GM23248 (cell line): ENCODE measurements around the gene NFE2L3. TPM values are rescaled to one million over a fixed set of nuclear protein-coding genes. Genes with fewer than 3 reads are reported as not detected.
"Not testable (repeated sequence)": the region's sequence is repeated elsewhere in the genome, so short reads cannot be mapped to it uniquely, and the experiment has no call there.

Source experiments
- DNase-seq: peaks from one replicate; pipeline ENCODE4 v3.0.0-alpha.2; 2015
- H2AFZ ChIP-seq: fragments of 200-600 bp; sonication (generic); 2 replicates; pipeline ENCODE4 v1.6.1; 2016; ENCODE audit warnings: antibody characterized with exemption
- H3F3A ChIP-seq: fragments of 200-600 bp; sonication (generic); 2 replicates; pipeline ENCODE4 v1.6.1; 2016; ENCODE audit warnings: mild to moderate bottlenecking, antibody characterized with exemption, mixed run types; ENCODE audit not compliant: insufficient read depth
- H3K27ac ChIP-seq: fragments of 200-600 bp; sonication (generic); 2 replicates; pipeline ENCODE4 v1.5.1; 2016; ENCODE audit warnings: mild to moderate bottlenecking
- H3K27me3 ChIP-seq: fragments of 200-600 bp; sonication (generic); replicated peaks from 2 replicates; pipeline ENCODE4 v1.6.1; 2016; ENCODE audit warnings: mild to moderate bottlenecking; ENCODE audit not compliant: insufficient read depth
- H3K36me3 ChIP-seq: fragments of 200-600 bp; sonication (generic); 2 replicates; pipeline ENCODE4 v1.6.1; 2016; ENCODE audit warnings: low read depth, mild to moderate bottlenecking
- H3K4me1 ChIP-seq: fragments of 200-600 bp; sonication (generic); 2 replicates; pipeline ENCODE4 v1.6.1; 2016; ENCODE audit warnings: mild to moderate bottlenecking; ENCODE audit not compliant: insufficient read depth
- H3K4me2 ChIP-seq: fragments of 200-600 bp; sonication (generic); one replicate; pipeline ENCODE4 v1.6.1; 2016; ENCODE audit warnings: mild to moderate bottlenecking; ENCODE audit not compliant: unreplicated experiment
- H3K4me3 ChIP-seq: fragments of 200-600 bp; sonication (generic); 2 replicates; pipeline ENCODE4 v1.5.1; 2016; ENCODE audit warnings: mild to moderate bottlenecking
- H3K79me2 ChIP-seq: fragments of 200-600 bp; sonication (generic); 2 replicates; pipeline ENCODE4 v1.6.1; 2016; ENCODE audit warnings: mild to moderate bottlenecking; ENCODE audit not compliant: insufficient read depth
- H3K9ac ChIP-seq: fragments of 200-600 bp; sonication (generic); 2 replicates; pipeline ENCODE4 v1.6.1; 2016; ENCODE audit warnings: mild to moderate bottlenecking
- H3K9me2 ChIP-seq: fragments of 200-600 bp; sonication (generic); 2 replicates; pipeline ENCODE4 v1.6.1; 2016; ENCODE audit warnings: mixed run types, mild to moderate bottlenecking, moderate library complexity; ENCODE audit not compliant: insufficient read depth
- H3K9me3 ChIP-seq: fragments of 200-600 bp; sonication (generic); one replicate; pipeline ENCODE4 v1.6.1; 2017; ENCODE audit warnings: low read depth
- H4K20me1 ChIP-seq: fragments of 200-600 bp; sonication (generic); 2 replicates; pipeline ENCODE4 v1.6.0; 2016; ENCODE audit not compliant: insufficient read depth
- EZH2 ChIP-seq: fragments of 200-600 bp; sonication (generic); IDR thresholded peaks from 2 replicates; pipeline ENCODE4 v1.6.1; 2018; ENCODE audit warnings: antibody characterized with exemption, mild to moderate bottlenecking; ENCODE audit not compliant: insufficient read depth, poor library complexity, severe bottlenecking
- EZH2phosphoT487 ChIP-seq: fragments of 200-600 bp; sonication (generic); IDR thresholded peaks from 2 replicates; pipeline ENCODE4 v1.6.1; 2018; ENCODE audit warnings: antibody characterized with exemption, moderate library complexity, mild to moderate bottlenecking, low read depth; ENCODE audit not compliant: insufficient read depth
- WGBS, 2 experiments: methylation state at CpG; one replicate each; pipeline ENCODE4 v1.1.6; 2015 to 2017; ENCODE audit warnings: low lambda C conversion rate in 2 of 2, low coverage in 1 of 2; ENCODE audit errors: missing lambda C conversion rate in 2 of 2; 5-methylcytosine and 5-hydroxymethylcytosine counted together
- in situ Hi-C: fragments of 300-500 bp; cut with MboI; formaldehyde crosslinking; loops from 2 replicates; pipeline ENCODE4 v1.15.0; 2020
- polyA plus RNA-seq: library from polyadenylated mRNA; unstranded; fragments of >200 nt; fragmentation: Nextera tagmentation; extraction: Ambion mirVana; gene quantifications from 2 replicates; pipeline ENCODE4 v1.2.1, GENCODE V29; 2016
- total RNA-seq: library from RNA; depleted of rRNA; stranded (reverse); fragments of >200 nt; shearing (Covaris generic); gene quantifications from 2 replicates; pipeline ENCODE4 v1.2.3, GENCODE V29; 2014

NFE2L3 gene
- total and polyA plus RNA-seq, 2 experiments from 2014 or later = 0.70 to 1.4 TPM

GRCh38 chr7:26172048-26172447, 20.1 kb downstream of the NFE2L3 start:
- Histone ChIP-seq H3F3A (no peaks in the 10 kb centered on the region), H3K4me3 (no peak overlapping the region), H3K9ac (no peak overlapping the region), H4K20me1 (no peaks in the 10 kb centered on the region), H3K4me1 (no peaks in the 10 kb centered on the region), H3K27ac (no peak overlapping the region), H3K9me3 (no peaks in the 10 kb centered on the region), H3K9me2 (no peaks in the 10 kb centered on the region), H3K27me3 (no peaks in the 10 kb centered on the region), H3K79me2 (no peaks in the 10 kb centered on the region), H2AFZ (no peak overlapping the region), H3K4me2 (no peak overlapping the region), H3K36me3 (no peaks in the 10 kb centered on the region)
- no peak for DNase-seq
- TF ChIP-seq EZH2phosphoT487 (no peak), EZH2 (no peak)
- in situ Hi-C loops = no loop called here
- 84 to 88% methylated on average over 1 of the region's 1 CpG for WGBS, 2 experiments

- WGBS, 2 experiments = 60 to 79% methylated on average over 1 to 3 of the region's 4 CpGs
- in situ Hi-C loops = not testable (repeated sequence)
Measured at GRCh38 chr7:26175903-26176302, 23.9 kb downstream of the NFE2L3 start.

GRCh38 chr7:26176696-26177095, 24.7 kb downstream of the NFE2L3 start:
- WGBS, 2 experiments = 80 to 86% methylated on average over 1 to 14 of the region's 26 CpGs
- H3K79me2 ChIP-seq, H2AFZ ChIP-seq, H3K9me2 ChIP-seq, H3K4me2 ChIP-seq, H4K20me1 ChIP-seq, H3K9ac ChIP-seq, H3K27ac ChIP-seq, H3K27me3 ChIP-seq, in situ Hi-C loops, H3K4me1 ChIP-seq, H3K4me3 ChIP-seq, DNase-seq, H3K9me3 ChIP-seq, H3K36me3 ChIP-seq: not testable (repeated sequence)
- peaks cover 22% of the 10 kb centered on the region for H3F3A ChIP-seq

More at GRCh38 chr7:26175903-26176302, 23.9 kb downstream of the NFE2L3 start:
- peaks cover 16% of the 10 kb centered on the region for H3F3A ChIP-seq
- not testable (repeated sequence) for H3K9ac ChIP-seq, H3K36me3 ChIP-seq, H3K4me1 ChIP-seq, H3K4me3 ChIP-seq, H3K9me3 ChIP-seq, H3K79me2 ChIP-seq, H3K9me2 ChIP-seq, H4K20me1 ChIP-seq, H3K27ac ChIP-seq, DNase-seq, H3K27me3 ChIP-seq, H2AFZ ChIP-seq, H3K4me2 ChIP-seq

GRCh38 chr7:26177269-26177668, 25.3 kb downstream of the NFE2L3 start:
- H3K4me3 ChIP-seq, in situ Hi-C loops, H3K27me3 ChIP-seq, H2AFZ ChIP-seq, H3K4me2 ChIP-seq, H3K36me3 ChIP-seq, H3K4me1 ChIP-seq, H3K79me2 ChIP-seq, H4K20me1 ChIP-seq, H3K27ac ChIP-seq, H3K9me2 ChIP-seq, DNase-seq, H3K9me3 ChIP-seq, H3K9ac ChIP-seq: not testable (repeated sequence)
- H3F3A ChIP-seq = peaks cover 28% of the 10 kb centered on the region
- 89 to 91% methylated on average over 20 of the region's 20 CpGs for WGBS, 2 experiments

- in situ Hi-C loops = no loop called here
- WGBS, 2 experiments = 75 to 80% methylated on average over 7 of the region's 7 CpGs
Measured at GRCh38 chr7:26178272-26178960, 26.4 kb downstream of the NFE2L3 start.

More at GRCh38 chr7:26178272-26178960, 26.4 kb downstream of the NFE2L3 start:
- H4K20me1 ChIP-seq = no peaks in the 10 kb centered on the region
- H3K4me1 ChIP-seq = 0 out of 2 replicates have a peak, but pooled peaks cover 4% of the 10 kb centered on the region
- H3F3A ChIP-seq = peaks cover 39% of the 10 kb centered on the region
- H3K4me2 ChIP-seq = no peak overlapping the region
- H3K36me3 ChIP-seq = no peaks in the 10 kb centered on the region
- H2AFZ ChIP-seq = no peak overlapping the region
- no peaks in the 10 kb centered on the region for H3K27me3 ChIP-seq
- no peaks in the 10 kb centered on the region for H3K9me3 ChIP-seq
- H3K79me2 ChIP-seq = no peaks in the 10 kb centered on the region
- no peak overlapping the region for H3K27ac ChIP-seq
- no peak overlapping the region for H3K4me3 ChIP-seq
- DNase-seq = no peak
- H3K9ac ChIP-seq = no peak overlapping the region
- TF ChIP-seq EZH2phosphoT487 (no peak), EZH2 (no peak)
- H3K9me2 ChIP-seq = no peaks in the 10 kb centered on the region
